Activated naive CD8-positive, alpha-beta T cell treated with anti-CD3 and anti-CD28 coated beads, Interleukin-2, amount 50 U/mL, for 16 hours (primary cell): ENCODE measurements around the gene RGSL1.
A peak's percentile ranks its signal among the peaks of the same experiment; 100 is the strongest.

Experiments
- DNase-seq: peaks from one replicate; pipeline ENCODE4 v3.0.0-alpha.2; 2020; ENCODE audit warnings: low read depth, low spot score

The RGSL1 gene

DNA sequence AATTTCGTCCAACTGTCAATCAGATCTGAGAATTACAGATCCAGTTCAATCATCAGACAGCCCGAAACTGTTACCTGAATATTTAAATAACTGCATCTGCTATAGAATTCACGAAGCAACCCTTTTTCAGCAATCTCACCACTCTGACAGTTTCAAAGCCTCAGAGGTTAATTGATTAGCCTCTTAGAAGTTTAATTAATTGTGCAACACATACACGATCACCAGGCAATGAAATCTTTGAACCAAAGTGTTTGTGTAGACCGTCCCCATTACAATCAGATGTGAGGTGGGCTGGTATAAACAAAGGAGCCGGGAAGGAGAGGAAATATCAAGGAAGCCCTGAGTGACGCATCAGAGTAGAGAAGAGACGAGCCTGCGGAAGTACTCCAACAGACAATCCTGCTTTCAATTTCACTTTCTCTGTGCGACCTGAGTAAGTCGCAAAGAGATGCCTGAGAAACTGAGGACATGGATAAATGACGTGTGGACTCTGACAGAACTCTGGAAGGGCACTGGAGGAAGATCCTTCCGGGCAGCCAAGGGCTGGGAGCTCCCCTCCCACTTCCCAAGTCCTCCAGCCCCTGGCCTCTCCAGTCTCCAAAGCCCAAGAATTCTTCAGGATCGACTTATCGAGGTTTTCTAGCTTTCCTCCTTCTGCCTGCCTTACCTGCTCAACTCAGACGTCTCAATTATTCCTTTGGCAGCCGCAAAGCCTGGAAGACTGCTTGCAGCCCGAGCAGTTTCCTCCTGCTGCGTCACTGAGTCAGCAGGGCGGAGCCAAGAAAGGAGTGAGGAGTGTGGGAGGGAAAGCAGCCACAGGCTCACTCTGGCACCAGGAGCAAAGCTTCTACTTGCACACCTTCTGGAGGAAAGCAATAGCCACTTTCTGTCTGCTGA lies 138.8 kb downstream of the RGSL1 start, which contains the start of gene RNASEL:
Gene RNASEL (minus strand): TSS at position 757 of the 897 bp plus-strand sequence. CDS start 2,450 bp downstream, outside the sequence.
- no peak for DNase-seq

DNA sequence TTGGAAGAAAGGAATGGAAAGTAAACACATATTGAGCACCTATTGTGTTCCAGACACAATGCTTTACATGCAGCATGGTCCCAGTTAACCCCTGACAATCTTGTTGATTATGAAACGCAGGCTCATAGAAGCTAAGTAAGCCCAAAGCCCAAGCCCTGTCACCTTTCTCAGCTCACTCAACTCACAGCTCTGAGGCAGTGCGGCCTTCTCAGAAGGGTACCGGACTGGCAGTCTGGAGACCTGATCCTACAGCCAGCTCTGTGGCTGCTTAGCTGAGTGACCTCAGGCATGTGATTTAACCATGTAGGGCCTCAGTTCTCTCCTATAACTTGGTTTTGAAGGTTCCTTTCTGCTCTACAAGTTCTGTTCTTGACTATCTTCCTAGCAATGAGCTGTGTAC lies 139.6 kb downstream of the RGSL1 start:
- no peak for DNase-seq

DNA sequence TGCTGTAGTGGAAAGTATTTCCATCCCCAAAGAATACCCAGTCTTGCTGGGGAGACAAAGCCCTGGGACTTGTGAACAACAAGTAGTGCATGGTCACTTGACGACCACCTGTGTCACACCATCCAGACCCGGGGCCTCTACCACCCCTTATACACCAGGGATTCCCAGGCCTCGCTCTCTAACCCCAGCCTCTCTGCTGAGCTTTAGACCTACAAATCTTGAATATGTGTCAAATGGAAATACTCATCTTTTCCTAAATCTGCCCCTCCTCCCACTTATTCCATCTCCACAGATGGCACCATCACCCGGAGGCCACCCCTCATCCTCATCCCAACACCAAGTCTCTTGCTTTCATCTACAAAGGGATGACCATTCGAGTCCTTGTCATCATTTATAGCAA lies 140.0 kb downstream of the RGSL1 start:
- DNase-seq = no peak

DNA sequence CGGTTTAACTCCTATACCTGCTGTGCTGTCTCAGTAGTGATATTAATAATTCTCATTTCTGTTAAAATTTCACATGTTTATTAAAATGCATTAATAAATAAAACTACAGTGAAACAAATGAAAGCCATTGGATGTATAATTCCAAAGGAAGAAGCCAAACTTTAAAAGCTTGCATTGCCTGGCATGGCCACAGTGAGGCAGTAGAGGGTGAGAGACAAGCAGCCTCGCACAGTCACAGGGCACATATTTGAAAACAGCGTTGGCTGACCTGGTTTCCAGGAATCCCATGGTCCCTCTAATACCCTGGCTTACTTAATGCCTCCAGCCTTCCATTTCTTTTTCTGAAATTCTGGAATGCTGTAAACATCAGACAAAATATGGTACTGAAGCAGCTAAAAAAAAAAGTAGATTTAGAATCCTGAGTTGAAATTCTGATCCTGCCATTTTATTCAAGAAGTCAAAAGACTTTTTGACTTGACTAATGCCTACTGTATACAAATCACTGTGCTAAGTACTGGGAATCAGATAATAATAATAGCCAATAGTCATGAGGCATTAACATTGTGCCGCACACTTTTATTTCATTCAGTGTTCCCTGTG lies 145.8 kb downstream of the RGSL1 start:
- peak; percentile 27 for DNase-seq

DNA sequence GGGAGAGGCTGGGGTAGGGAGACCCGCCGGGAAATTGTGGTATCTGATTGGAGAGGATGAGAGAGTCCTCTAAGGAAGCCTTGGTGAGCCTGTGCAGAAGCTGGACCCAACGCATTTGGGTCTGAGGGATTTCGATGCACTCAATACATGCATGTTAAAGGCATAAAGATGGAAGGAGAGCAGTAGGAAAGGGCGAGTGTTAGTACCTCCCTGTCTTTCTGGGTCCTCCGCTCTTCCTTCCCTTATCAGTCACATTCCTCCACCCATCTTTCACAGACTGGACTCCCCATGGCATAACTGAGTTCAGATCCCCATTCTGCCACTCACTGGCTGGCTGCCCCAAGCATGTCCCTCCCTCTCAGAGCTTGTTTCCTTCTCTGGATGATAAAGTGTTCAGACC lies 147.0 kb downstream of the RGSL1 start:
- DNase-seq = no peak

DNA sequence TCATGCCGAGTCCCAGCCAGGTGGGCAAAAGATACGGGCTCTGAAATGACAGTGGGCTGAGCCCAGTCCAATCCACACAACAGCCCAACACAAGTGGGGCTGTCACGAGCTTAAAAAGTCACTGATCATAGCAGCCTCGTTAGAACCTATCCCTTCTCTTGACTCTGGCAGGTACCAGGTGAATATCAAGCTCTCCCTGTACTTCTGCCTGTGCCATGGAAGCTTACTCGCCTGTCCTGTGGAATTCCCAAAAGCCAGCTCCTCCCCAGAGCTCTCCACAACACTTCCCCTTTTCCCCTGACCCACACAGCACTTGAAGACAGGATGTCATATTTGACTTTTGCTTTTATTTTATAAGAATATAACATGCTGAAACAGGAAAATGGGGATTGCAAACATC lies 148.3 kb downstream of the RGSL1 start:
- no peak for DNase-seq

DNA sequence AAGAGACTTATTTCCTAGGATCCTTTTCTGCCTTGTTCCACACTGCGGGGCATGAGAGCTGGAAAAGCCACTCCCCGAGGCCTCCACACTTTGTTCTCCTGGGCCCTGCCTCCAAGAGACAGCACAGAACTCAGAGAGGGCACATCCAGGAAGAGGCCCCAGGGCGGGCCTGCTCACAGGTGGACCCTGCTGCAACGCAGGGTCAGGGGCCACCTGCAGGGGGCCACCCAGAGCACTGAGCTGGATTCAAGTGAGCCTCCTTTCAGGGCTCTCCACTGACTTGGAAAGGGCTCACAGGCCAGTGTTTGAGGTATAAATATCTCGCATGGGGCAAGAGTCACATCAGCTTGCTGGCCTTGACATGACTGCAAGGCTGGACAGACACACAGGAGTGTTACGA lies 149.4 kb downstream of the RGSL1 start:
- no peak for DNase-seq

DNA sequence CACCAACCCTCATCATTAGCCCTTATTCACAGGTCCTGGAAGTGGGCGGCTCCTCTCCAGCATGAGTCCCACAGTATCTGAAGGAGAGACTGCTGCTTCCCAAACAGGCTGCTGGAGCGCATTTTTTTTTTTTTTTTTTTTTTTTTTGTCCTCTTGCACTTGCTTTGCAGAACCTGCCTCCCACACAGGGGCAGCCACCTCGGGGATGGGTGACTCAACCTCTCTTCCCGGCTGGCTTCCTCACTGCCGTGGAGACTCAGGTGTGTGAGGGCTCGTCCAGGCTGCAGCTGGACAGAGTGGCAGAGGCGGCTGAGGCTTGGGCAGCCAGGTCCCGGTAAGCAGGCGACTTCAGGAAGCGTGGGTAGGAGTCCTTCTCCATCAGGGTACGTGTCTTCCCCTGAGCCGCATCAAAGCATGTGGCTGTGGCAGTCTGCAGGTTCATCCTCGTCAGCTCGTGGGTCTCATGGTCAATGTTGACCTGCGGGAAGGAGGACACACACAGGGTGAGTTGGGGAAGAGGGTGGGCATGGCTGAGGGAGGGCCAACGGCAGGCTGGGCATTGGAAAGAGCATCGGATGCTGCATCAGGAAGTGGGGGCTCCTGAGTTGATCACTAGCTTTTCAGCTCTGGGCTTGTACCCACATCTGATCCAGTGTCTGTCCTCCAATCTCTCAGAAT lies 150.2 kb downstream of the RGSL1 start:
- no peak for DNase-seq

DNA sequence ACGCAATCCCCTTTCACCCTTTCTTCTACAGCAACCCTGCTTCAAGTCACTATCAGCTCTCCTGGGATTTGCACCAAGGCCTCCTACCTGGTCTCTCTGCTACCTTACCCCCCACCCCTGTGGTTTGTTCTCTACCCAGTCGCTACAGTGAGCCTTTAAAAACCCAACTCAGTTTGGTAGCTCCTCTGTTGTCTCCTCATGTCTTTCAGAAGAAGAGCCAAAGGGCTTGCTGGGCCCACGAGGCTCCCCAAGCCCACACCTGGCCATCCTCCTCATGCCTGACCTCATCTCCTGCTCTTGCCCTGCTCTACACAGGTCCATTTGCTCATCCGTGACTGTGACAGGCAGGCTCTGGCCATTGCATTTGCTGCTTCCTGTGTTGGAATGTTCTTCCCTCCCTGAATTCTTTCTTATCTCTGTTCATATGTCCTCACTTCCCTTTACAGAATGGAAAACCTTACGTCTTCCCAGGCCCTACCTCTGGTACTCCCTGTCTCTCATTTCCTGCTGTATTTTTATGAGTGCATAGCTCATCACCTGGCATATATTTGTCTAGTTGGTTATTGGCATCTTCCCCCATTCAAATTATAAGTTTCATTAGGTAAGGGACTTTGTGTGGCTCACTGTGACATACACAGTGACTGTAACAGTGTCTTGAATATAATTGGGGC lies 150.9 kb downstream of the RGSL1 start:
- no peak for DNase-seq

DNA sequence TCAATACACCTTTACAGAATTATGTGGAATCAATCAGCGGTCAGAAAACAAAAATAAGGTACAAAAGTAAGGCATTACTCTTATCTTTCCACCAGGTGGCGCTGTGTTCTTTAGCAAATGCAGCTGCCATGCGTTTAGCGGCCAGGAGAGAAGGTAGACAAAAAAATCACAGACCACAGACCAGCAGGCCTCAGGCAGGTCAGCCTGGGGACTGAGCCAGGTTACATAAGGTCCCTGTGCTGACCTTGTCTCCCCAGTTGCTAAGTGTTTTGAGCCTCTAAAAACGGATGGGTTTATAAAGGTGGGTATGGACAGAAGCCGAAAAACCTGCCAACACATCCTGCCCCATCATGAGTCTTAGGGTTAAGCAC lies 151.5 kb downstream of the RGSL1 start:
- peak; percentile 35 for DNase-seq

DNA sequence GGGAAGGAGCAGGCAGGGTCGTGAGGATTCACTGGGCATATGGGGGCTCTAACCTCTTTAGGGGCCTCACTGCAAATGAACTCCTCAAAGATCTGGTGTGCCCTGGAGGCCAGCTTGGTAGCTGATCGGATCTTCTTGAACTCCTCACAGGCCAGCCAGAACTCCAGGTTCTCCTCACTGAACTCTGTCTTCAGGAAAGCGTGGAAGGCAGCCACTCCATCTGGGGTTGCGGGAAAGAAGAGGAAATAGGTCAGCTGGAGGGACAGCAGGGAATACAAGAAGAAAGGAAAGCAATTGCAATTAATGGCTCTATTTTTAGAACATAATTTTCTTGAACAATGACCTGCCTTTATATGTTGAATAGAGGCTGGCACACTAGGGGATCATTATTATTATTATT lies 152.0 kb downstream of the RGSL1 start:
- no peak for DNase-seq

DNA sequence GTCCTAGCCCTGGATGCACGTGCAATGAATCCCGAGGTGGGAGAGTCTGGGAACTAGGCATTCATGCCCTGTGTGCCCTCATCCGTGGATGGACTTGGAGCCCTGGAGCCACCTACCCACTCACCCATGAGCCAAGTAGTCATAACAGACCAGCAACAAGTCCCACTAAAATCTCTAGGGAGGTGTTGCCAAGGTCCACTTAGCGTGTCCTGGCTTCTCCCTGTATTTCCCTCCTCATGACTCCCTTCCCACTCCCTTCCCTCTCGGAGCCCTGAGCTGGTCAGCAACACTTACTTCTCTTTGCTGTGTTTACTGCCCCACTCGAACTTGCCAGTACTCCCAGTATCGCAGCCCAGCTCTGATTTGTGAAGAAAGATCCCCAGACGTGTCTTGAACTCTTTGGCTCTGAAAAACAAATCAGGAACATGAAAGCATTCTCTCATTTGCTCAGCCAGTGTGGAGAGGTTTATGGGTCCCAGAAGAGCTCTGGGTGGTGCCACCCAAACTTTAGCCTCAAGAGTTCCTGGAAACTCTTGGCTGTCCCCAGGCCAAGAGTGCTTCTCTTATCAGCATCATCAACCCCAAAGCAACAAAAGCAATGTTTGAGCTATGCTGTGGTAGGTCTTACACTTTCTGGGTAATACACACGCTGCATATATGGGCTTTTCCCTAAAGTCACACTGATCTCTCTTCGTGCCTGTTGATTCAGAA lies 153.1 kb downstream of the RGSL1 start:
- DNase-seq = no peak

DNA sequence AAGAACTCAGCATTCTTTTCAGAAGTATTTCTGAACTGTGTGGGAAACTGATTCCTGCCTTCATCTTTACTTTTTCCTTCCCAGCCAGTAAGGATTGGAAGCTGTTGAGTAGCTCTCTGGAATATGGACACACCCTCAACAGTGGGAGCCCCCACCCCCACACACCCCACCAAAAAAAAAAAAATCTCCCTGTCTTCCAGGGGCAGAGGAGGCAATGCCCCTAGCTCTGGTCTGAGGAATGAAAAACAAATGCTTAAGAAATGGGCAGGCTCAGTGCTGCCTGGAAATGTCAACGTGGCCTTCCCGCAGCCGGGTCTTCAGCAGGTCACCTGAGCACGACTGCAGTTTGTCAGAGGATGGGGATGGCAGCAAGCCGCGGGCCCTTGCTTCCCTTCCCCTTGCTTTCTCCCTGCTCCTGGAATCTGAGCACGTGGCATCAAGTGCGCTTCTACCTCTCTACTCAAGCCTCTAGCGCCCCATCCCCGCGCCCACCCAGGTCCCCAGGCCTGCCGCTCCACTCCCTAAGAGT lies 153.8 kb downstream of the RGSL1 start:
- no peak for DNase-seq

DNA sequence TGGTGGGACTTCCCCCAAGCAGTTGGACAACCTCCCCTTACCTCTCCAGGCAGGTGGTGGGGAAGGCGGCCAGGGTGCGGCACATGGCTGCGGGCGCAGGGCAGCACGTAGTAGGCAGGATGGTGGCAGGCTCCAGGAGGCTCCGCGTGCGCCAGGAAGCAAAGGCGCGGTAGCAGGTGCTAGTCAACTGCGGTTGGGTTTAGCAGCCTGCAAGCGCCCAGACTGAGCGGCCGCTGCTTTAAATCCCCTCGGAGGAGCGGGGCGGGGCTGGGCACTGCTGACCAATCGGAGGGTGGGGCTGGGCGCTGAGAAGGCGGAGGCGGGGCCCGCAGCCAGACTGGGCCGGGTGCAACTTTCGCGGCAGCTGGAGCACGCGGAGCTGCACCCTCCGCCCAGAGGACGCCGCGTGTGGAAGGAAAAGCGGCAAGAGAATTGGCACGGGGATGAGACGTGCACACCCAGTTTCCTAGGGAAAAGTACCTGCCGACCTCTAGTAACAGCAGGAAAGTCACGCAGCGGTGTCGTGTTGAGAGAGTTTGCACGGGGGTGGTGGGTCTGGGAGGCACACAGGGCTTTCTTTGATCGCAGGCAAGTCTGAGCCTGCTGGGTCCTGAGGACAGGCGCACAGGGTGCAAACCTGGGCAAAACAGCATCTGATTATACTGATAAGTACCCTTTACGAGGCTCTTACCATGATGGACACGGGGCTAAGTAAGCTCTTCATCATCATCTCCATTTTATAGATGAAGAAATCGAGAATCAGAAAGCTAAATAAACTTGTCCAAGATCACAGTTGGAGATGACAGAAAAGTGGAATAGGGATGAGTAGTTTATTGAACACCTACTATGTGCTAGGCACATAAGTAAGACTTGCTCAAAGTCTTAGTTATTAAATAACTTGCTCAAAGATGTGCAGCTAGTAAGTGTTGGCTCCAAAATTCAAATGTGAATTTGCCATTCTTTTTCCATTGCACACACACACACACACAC lies 154.5 kb downstream of the RGSL1 start, which contains the start of gene RGS16:
Gene RGS16 (minus strand): TSS at position 215 of the 990 bp plus-strand sequence. CDS start 130 bp downstream, at position 85.
- peak; percentile 88 for DNase-seq

DNA sequence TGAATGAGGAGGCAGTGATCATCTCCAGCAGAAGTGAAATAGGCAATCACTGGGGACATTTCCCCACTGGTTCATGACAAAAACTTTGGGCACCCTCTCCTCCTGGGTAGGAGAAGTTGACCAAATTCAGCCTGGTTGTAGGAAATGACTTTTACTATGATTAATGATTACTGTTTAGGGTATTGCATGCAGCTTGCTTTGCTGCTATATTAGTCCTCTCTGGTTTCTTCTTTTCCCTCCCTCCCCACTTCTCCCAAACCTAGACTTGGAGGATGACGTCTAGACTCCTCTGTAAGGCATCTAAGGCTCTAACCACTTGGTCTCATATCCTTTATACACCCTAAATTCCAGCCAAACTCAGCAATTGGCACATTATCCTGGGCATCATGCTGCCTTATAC lies 157.6 kb downstream of the RGSL1 start:
- DNase-seq = no peak

DNA sequence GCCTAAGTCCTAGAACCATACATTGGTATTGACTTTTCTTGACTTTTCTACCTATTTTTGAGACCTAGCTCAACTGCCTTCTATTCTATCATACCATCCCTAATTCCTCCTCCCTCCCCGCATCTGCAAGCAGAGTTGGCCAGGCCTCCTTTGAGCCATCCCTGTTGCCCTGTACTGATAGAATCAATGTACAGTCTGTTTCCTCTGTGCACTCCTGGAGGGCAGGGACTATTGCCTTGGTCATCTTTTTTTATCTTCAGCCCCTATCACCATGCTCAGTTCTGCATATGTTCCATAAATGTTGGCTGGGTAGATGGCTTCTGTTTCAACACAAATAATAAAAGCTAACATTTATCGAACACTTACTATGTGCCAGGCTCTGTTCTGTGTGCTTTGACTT lies 158.3 kb downstream of the RGSL1 start:
- no peak for DNase-seq

DNA sequence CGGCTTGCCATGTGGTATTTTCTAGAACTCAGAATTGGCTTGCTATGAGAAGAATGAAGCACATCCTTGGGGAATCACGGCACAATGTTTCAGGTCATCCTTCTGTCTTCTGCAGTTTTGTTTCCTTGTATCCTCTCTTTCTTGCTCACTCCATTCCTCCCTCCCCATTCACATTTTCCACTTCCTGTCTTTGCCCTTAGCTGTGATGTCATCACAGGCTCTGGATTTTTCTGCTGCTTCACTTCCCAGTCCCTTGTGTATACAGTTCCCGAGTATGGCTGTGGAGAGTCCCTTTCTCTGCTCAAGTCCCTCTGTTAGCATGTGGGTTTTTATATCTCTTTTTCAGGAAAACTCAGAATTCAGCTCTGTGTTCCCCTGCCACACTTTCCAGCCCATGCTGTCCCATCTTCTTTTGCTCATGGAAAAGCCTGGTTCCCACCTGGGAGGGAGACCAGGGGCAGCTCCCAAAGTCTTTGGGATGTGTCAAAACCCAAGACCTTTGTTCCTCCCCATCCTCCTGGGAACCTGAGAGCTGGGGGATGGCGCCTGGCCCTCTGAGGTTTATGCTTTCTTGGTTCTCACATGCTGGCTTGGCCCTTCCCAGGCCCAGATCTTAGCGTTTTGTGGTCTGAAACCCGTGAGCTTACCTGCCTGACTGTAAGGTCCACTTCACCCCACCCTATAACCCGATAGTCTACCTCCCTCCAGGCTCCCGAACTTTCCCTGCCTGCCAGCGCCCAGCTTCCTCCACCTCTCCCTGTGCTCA lies 159.1 kb downstream of the RGSL1 start:
- DNase-seq = no peak
